Measurements from ENCODE around the gene PSMB4. TPM values are rescaled to one million over a fixed set of nuclear protein-coding genes. Genes with fewer than 3 reads are reported as not detected.
"Not testable (repeated sequence)": the region's sequence is repeated elsewhere in the genome, so short reads cannot be mapped to it uniquely, and the experiment has no call there.

The PSMB4 gene
- total RNA-seq, 4 donors from 2014 or later: 188 to 267 (median 213) TPM

DNA sequence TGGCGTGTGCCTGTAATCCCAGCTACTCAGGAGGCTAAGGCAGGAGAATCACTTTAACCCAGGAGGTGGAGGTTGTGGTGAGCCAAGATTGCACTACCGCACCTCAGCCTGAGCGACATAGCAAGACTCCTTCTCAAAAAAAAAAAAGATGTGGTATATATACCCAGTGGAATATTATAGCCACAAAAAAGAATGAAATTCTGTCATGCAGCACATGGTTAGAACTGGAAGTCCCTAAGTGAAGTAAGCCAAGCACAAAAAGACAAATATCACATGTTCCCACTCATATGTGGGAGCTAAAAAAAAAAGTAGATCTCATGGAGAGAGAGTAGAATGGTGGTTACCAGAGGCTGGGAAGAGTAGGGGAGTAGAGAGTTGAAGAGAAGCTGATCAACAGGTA lies 18.7 kb downstream of the PSMB4 start:
- H3K4me3 ChIP-seq (ENCODE audit: low read depth, poor library complexity, severe bottlenecking): no peak overlapping the region
- 97 to 98% methylated on average over 3 of the region's 3 CpGs for WGBS, 2 donors
- DNase-seq (ENCODE audit: low spot score in 2 of 2): no peak
- intact Hi-C loops (cut with DNase I; ENCODE audit: low total_unique reads): no loop called here
- TF ChIP-seq, protein P1, sequence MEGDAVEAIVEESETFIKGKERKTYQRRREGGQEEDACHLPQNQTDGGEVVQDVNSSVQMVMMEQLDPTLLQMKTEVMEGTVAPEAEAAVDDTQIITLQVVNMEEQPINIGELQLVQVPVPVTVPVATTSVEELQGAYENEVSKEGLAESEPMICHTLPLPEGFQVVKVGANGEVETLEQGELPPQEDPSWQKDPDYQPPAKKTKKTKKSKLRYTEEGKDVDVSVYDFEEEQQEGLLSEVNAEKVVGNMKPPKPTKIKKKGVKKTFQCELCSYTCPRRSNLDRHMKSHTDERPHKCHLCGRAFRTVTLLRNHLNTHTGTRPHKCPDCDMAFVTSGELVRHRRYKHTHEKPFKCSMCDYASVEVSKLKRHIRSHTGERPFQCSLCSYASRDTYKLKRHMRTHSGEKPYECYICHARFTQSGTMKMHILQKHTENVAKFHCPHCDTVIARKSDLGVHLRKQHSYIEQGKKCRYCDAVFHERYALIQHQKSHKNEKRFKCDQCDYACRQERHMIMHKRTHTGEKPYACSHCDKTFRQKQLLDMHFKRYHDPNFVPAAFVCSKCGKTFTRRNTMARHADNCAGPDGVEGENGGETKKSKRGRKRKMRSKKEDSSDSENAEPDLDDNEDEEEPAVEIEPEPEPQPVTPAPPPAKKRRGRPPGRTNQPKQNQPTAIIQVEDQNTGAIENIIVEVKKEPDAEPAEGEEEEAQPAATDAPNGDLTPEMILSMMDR (IDR thresholded peaks at IDR 0.05): no peak
- TF ChIP-seq POLR2A (IDR thresholded peaks at IDR 0.05): no peak

DNA sequence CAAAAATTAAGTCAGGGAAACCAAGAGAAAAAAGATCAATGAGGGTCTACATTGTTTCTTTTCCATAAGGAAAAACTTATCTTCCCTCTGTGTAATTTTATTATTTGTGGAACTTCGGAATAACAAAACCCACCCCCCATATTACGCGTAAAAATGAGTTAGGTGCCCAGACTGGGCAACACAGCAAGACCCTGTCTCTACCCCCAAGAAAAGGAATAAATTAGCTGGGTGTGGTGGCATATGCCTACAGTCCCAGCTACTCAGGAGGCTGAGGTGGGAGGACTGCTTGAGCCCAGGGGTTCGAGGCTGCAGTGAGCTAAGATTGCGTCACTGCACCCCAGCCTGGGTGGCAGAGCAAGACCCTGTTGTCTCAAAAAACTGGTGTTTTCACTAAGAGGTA lies 20.4 kb downstream of the PSMB4 start:
- TF ChIP-seq, protein P1 (IDR thresholded peaks at IDR 0.05): no peak
- TF ChIP-seq POLR2A (IDR thresholded peaks at IDR 0.05): no peak
- 85 to 93% methylated on average over 5 of the region's 5 CpGs for WGBS, 2 donors
- H3K4me3 ChIP-seq (ENCODE audit: low read depth, poor library complexity, severe bottlenecking): no peak overlapping the region
- DNase-seq (ENCODE audit: low spot score in 2 of 2): no peak
- intact Hi-C loops (cut with DNase I; ENCODE audit: low total_unique reads): no loop called here

DNA sequence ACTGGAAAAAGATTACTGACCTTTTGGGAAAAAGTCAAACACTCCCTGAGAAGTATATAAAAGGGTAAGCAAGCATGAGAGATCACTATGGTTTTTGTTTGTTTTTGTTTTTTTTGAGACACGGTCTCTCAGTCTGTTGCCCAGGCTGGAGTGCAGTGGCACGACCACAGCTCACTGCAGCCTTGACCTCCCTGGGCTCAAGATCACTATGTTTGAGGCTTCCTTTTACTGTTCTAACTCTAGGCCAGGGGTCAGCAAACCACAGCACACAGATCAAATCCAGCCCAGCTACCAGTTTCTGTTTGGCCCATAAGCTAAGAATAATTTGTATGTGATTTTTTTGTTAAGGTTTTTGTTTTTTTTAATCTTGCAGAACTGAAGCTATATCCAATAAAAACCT lies 25.7 kb downstream of the PSMB4 start:
- no peak for DNase-seq (ENCODE audit: low spot score in 2 of 2)
- intact Hi-C loops (cut with DNase I; ENCODE audit: low total_unique reads): no loop called here
- H3K4me3 ChIP-seq (ENCODE audit: low read depth, poor library complexity, severe bottlenecking): no peak overlapping the region
- 70 to 82% methylated on average over 2 of the region's 2 CpGs for WGBS, 2 donors
- no peak for TF ChIP-seq POLR2A (IDR thresholded peaks at IDR 0.05)
- TF ChIP-seq, protein P1 (IDR thresholded peaks at IDR 0.05): no peak

DNA sequence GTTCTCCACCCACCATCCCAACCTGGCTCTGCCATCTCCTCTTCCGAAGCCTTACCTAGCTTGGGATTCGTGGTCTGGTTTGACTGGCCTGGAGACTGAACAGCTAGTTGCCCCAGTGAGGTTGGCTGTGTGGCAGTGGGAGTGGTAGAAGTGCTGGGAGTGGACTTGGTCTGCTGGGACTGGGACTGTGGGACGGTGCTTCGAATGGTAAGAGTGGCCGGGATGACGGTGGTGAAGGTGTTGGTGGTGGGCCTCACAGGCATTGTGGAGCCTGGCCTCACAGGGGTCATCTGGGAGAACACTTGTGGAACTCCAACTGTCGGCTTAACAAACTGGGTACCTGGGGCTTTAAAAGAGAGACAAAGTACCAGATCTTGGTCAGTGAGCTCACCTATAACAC lies 28.7 kb downstream of the PSMB4 start:
- TF ChIP-seq, protein P1 (IDR thresholded peaks at IDR 0.05): no peak
- TF ChIP-seq POLR2A (IDR thresholded peaks at IDR 0.05): no peak
- no peak overlapping the region for H3K4me3 ChIP-seq (ENCODE audit: low read depth, poor library complexity, severe bottlenecking)
- intact Hi-C loops (cut with DNase I; ENCODE audit: low total_unique reads): no loop called here
- WGBS, 2 donors: 95 to 96% methylated on average over 7 of the region's 7 CpGs
- no peak for DNase-seq (ENCODE audit: low spot score in 2 of 2)

DNA sequence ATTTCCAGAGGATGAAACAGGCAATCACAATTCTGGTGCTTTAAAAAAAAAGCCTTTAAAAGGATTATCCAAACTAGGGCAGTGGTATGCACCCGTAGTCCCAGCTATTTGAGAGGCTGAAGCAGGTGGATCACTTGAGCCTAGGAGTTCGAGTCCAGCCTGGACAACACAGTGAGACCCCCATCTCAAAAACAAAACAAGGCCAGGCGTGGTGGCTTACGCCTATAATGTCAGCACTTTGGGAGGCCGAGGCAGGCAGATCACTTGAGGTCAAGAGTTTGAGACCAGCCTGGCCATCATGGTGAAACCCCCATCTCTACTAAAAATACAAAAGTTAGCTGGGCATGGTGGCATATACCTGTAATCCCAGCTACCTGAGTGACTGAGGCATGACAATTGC lies 34.5 kb downstream of the PSMB4 start:
- DNase-seq (ENCODE audit: low spot score in 2 of 2); H3K4me3 ChIP-seq (ENCODE audit: low read depth, poor library complexity, severe bottlenecking); intact Hi-C loops (cut with DNase I; ENCODE audit: low total_unique reads): not testable (repeated sequence)
- 91 to 94% methylated on average over 5 of the region's 5 CpGs for WGBS, 2 donors

DNA sequence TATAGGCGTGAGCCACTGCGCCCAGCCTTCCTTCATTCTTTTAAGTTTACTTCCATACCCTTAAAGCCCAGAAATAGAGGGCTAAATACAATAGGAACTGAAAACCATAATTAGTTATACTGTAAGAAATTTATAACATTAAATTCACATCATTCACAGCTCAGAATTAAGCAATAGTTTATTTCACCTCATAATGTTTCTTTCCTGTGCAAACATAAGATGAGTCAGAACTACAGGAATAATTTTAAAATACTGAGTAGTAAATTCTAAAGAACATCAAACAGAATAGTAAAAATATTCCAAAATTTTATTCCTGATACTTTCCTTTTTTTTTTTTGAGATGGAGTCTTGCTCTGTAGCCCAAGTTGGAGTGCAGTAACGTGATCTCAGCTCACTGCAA lies 35.8 kb downstream of the PSMB4 start:
- no peak overlapping the region for H3K4me3 ChIP-seq (ENCODE audit: low read depth, poor library complexity, severe bottlenecking)
- WGBS, 2 donors: 86% methylated on average over 3 of the region's 3 CpGs
- intact Hi-C loops (cut with DNase I; ENCODE audit: low total_unique reads): no loop called here
- TF ChIP-seq, protein P1 (IDR thresholded peaks at IDR 0.05): no peak
- TF ChIP-seq POLR2A (IDR thresholded peaks at IDR 0.05): no peak
- no peak for DNase-seq (ENCODE audit: low spot score in 2 of 2)

Data from lower leg skin (tissue), 4 donors.